IgD-negative memory B cell (primary cell): ENCODE measurements around the gene COCH. TPM values are rescaled to one million over a fixed set of nuclear protein-coding genes. Genes with fewer than 3 reads are reported as not detected.

Experiments
- H3K27ac Mint-ChIP-seq, 3 donors: one replicate each; pipeline ENCODE4 v1.8.0; 2020 to 2022; ENCODE audit warnings: mild to moderate bottlenecking in 3 of 3, mixed read lengths in 3 of 3, moderate library complexity in 1 of 3
- H3K27me3 Mint-ChIP-seq: one replicate; pipeline ENCODE4 v1.8.0; 2021; ENCODE audit warnings: mixed read lengths
- H3K36me3 Mint-ChIP-seq: one replicate; pipeline ENCODE4 v1.8.0; 2020; ENCODE audit warnings: mild to moderate bottlenecking, mixed read lengths
- H3K4me1 Mint-ChIP-seq, 3 donors: one replicate each; pipeline ENCODE4 v1.8.0; 2020 to 2022; ENCODE audit warnings: mixed read lengths in 3 of 3, mild to moderate bottlenecking in 1 of 3
- H3K4me3 Mint-ChIP-seq, 4 donors: one replicate each; pipeline ENCODE4 v1.8.0; 2020 to 2022; ENCODE audit warnings: mild to moderate bottlenecking in 4 of 4, mixed read lengths in 4 of 4, moderate library complexity in 3 of 4
- H3K9me3 Mint-ChIP-seq, 3 donors: one replicate each; pipeline ENCODE4 v1.8.0; 2020 to 2021; ENCODE audit warnings: mixed read lengths in 3 of 3, mild to moderate bottlenecking in 1 of 3
- polyA plus RNA-seq: library from polyadenylated mRNA; unstranded; fragments of 300-500 nt; fragmentation: Illumina TruSeq; gene quantifications from one replicate; pipeline ENCODE4 v1.2.3, GENCODE V29; 2021

The COCH gene
- 189 TPM for polyA plus RNA-seq

- no peaks in the 10 kb centered on the region for H3K9me3 Mint-ChIP-seq
- H3K27me3 Mint-ChIP-seq: no peaks in the 10 kb centered on the region
- H3K4me3 Mint-ChIP-seq: peak within 1 kb of the TSS; percentile 91 to 94 (median 92)
- H3K27ac Mint-ChIP-seq: peak within 1 kb of the TSS; percentile 32 to 86 (median 73)
- H3K4me1 Mint-ChIP-seq: peaks cover 30 to 38% (median 35%) of the 10 kb centered on the region in 3 donors
- peaks cover 2% of the 10 kb centered on the region for H3K36me3 Mint-ChIP-seq
Observed at GRCh38 chr14:30874120-30874998, at the start of gene COCH. COCH (plus strand) TSS chr14:30874559; CDS start chr14:30874939, 380 bp downstream.

- peaks cover 5 to 9% (median 6%) of the 10 kb centered on the region in 3 donors for H3K4me1 Mint-ChIP-seq
- peaks cover 4 to 17% (median 10%) of the 10 kb centered on the region in 3 donors for H3K9me3 Mint-ChIP-seq
- H3K4me3 Mint-ChIP-seq: no peak overlapping the region
- peak overlapping the region in 1 of 3 donors; percentile 24 for H3K27ac Mint-ChIP-seq
- H3K36me3 Mint-ChIP-seq: peaks cover 3% of the 10 kb centered on the region
- H3K27me3 Mint-ChIP-seq: no peaks in the 10 kb centered on the region
Observed at GRCh38 chr14:30826070-30826469, 48.3 kb upstream of the COCH start.

- H3K4me1 Mint-ChIP-seq: peaks cover 0 to under 1% (median 0%) of the 10 kb centered on the region in 3 donors
- no peak overlapping the region for H3K4me3 Mint-ChIP-seq
- no peak overlapping the region for H3K27ac Mint-ChIP-seq
- H3K36me3 Mint-ChIP-seq: peaks cover 3% of the 10 kb centered on the region
- H3K9me3 Mint-ChIP-seq: peaks cover under 1 to 18% (median 10%) of the 10 kb centered on the region in 3 donors
- H3K27me3 Mint-ChIP-seq: no peaks in the 10 kb centered on the region
Observed at GRCh38 chr14:30829853-30830252, 44.5 kb upstream of the COCH start.

GRCh38 chr14:30834353-30834752 is 40.0 kb upstream of the COCH start:
- no peak overlapping the region for H3K27ac Mint-ChIP-seq
- H3K4me3 Mint-ChIP-seq: no peak overlapping the region
- no peaks in the 10 kb centered on the region for H3K36me3 Mint-ChIP-seq

GRCh38 chr14:30838351-30838750 is 36.0 kb upstream of the COCH start:
- Mint-ChIP-seq H3K9me3 (peaks cover 0 to 12% (median 9%) of the 10 kb centered on the region in 3 donors), H3K27ac (no peak overlapping the region)

More at GRCh38 chr14:30834353-30834752, 40.0 kb upstream of the COCH start:
- H3K27me3 Mint-ChIP-seq: no peaks in the 10 kb centered on the region
- H3K9me3 Mint-ChIP-seq: peaks cover 0 to 12% (median 9%) of the 10 kb centered on the region in 3 donors
- peaks cover 0 to 2% (median 0%) of the 10 kb centered on the region in 3 donors for H3K4me1 Mint-ChIP-seq

GRCh38 chr14:30840086-30840779 is 34.1 kb upstream of the COCH start:
- H3K27me3 Mint-ChIP-seq: peaks cover 3% of the 10 kb centered on the region
- peaks cover 0 to 6% (median 1%) of the 10 kb centered on the region in 3 donors for H3K4me1 Mint-ChIP-seq
- H3K9me3 Mint-ChIP-seq: peaks cover 0 to 5% (median 2%) of the 10 kb centered on the region in 3 donors
- H3K36me3 Mint-ChIP-seq: peaks cover 2% of the 10 kb centered on the region
- H3K27ac Mint-ChIP-seq: no peak overlapping the region
- no peak overlapping the region for H3K4me3 Mint-ChIP-seq

More at GRCh38 chr14:30838351-30838750, 36.0 kb upstream of the COCH start:
- no peak overlapping the region for H3K4me3 Mint-ChIP-seq
- no peaks in the 10 kb centered on the region for H3K27me3 Mint-ChIP-seq
- H3K36me3 Mint-ChIP-seq: no peaks in the 10 kb centered on the region
- peaks cover 0 to 6% (median 0%) of the 10 kb centered on the region in 3 donors for H3K4me1 Mint-ChIP-seq

GRCh38 chr14:30842431-30842830 is 31.9 kb upstream of the COCH start:
- Mint-ChIP-seq H3K36me3 (peaks cover 2% of the 10 kb centered on the region), H3K4me1 (peaks cover 0 to 3% (median 1%) of the 10 kb centered on the region in 3 donors), H3K9me3 (no peaks in the 10 kb centered on the region), H3K27ac (peak overlapping the region in 1 of 3 donors; percentile 48), H3K4me3 (no peak overlapping the region), H3K27me3 (peaks cover 5% of the 10 kb centered on the region)

- Mint-ChIP-seq H3K9me3 (no peaks in the 10 kb centered on the region), H3K36me3 (peaks cover 2% of the 10 kb centered on the region)
Observed at GRCh38 chr14:30848449-30849240, 25.7 kb upstream of the COCH start.

GRCh38 chr14:30849354-30849753 is 25.0 kb upstream of the COCH start:
- peaks cover 2% of the 10 kb centered on the region for H3K36me3 Mint-ChIP-seq
- peaks cover 2% of the 10 kb centered on the region for H3K27me3 Mint-ChIP-seq
- H3K4me1 Mint-ChIP-seq: peaks cover 28 to 35% (median 30%) of the 10 kb centered on the region in 3 donors
- peak overlapping the region in 1 of 4 donors; percentile 77 for H3K4me3 Mint-ChIP-seq
- no peaks in the 10 kb centered on the region for H3K9me3 Mint-ChIP-seq
- H3K27ac Mint-ChIP-seq: peak overlapping the region in 2 of 3 donors; percentile 2 to 39

More at GRCh38 chr14:30848449-30849240, 25.7 kb upstream of the COCH start:
- Mint-ChIP-seq H3K27me3 (peaks cover 5% of the 10 kb centered on the region), H3K4me1 (peaks cover 23 to 32% (median 26%) of the 10 kb centered on the region in 3 donors), H3K27ac (peak overlapping the region in 2 of 3 donors; percentile 2 to 39), H3K4me3 (peak overlapping the region in 1 of 4 donors; percentile 77)

- Mint-ChIP-seq H3K27me3 (peaks cover 2% of the 10 kb centered on the region), H3K4me3 (peak overlapping the region in 1 of 4 donors; percentile 28), H3K36me3 (peaks cover 2% of the 10 kb centered on the region), H3K4me1 (peaks cover 34 to 38% (median 34%) of the 10 kb centered on the region in 3 donors), H3K27ac (peak overlapping the region in 1 of 3 donors; percentile 39), H3K9me3 (no peaks in the 10 kb centered on the region)
Observed at GRCh38 chr14:30849983-30850382, 24.4 kb upstream of the COCH start.

- no peaks in the 10 kb centered on the region for H3K27me3 Mint-ChIP-seq
- peaks cover 41 to 45% (median 42%) of the 10 kb centered on the region in 3 donors for H3K4me1 Mint-ChIP-seq
- peaks cover 2% of the 10 kb centered on the region for H3K36me3 Mint-ChIP-seq
- H3K4me3 Mint-ChIP-seq: no peak overlapping the region
- H3K9me3 Mint-ChIP-seq: peaks cover 0 to 3% (median 2%) of the 10 kb centered on the region in 3 donors
- no peak overlapping the region for H3K27ac Mint-ChIP-seq
Observed at GRCh38 chr14:30853946-30854345, 20.4 kb upstream of the COCH start.

GRCh38 chr14:30854492-30854891 is 19.9 kb upstream of the COCH start:
- H3K27me3 Mint-ChIP-seq: no peaks in the 10 kb centered on the region
- H3K36me3 Mint-ChIP-seq: peaks cover 4% of the 10 kb centered on the region
- peaks cover 35 to 40% (median 37%) of the 10 kb centered on the region in 3 donors for H3K4me1 Mint-ChIP-seq
- H3K9me3 Mint-ChIP-seq: peaks cover 0 to 4% (median 2%) of the 10 kb centered on the region in 3 donors
- H3K27ac Mint-ChIP-seq: no peak overlapping the region
- peak overlapping the region in 1 of 4 donors; percentile 33 for H3K4me3 Mint-ChIP-seq

GRCh38 chr14:30855345-30856037 is 18.9 kb upstream of the COCH start:
- H3K9me3 Mint-ChIP-seq: peaks cover 0 to 4% (median 2%) of the 10 kb centered on the region in 3 donors
- peak overlapping the region in 2 of 3 donors; percentile 21 to 80 for H3K27ac Mint-ChIP-seq
- H3K4me1 Mint-ChIP-seq: peaks cover 28 to 42% (median 37%) of the 10 kb centered on the region in 3 donors
- peak overlapping the region in 3 of 4 donors; percentile 27 to 87 (median 75) for H3K4me3 Mint-ChIP-seq
- peaks cover 4% of the 10 kb centered on the region for H3K36me3 Mint-ChIP-seq
- no peaks in the 10 kb centered on the region for H3K27me3 Mint-ChIP-seq
